Prostate gland (tissue), 1 donor: ENCODE measurements around the gene KIF26B.

Experiments
- POLR2A ChIP-seq: fragments of 450-650 bp; IDR thresholded peaks from one replicate; pipeline ENCODE4 v1.6.1; 2016; ENCODE audit warnings: antibody characterized with exemption, mild to moderate bottlenecking
- POLR2AphosphoS5 ChIP-seq: sonication (generic); formaldehyde crosslinking; IDR thresholded peaks from one replicate; pipeline ENCODE4 v1.6.1; 2017; ENCODE audit warnings: antibody characterized with exemption

DNA sequence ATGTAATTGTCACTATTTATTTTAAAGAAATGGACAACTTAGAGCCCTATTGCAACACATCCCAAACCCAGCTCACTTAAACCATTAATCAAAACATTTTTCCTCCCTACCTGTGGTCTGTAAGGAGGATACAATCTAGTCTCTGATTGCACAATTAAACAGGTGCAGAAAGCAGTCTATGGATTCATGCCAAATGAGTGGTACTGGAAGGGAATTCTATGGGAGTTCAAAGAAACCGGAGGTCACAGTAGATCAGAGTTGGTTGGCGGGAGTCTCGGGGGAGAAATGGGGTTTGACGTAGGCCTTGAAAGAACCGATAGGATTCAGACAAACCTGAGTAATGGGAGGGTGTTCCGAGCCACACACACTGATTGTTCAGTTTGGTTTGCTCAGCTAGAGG is 314.9 kb downstream of the KIF26B start:
- TF ChIP-seq POLR2A (no peak), POLR2AphosphoS5 (no peak)
